ENCODE measurements around the gene RAP2A. TPM values are rescaled to one million over a fixed set of nuclear protein-coding genes. Genes with fewer than 3 reads are reported as not detected.

The RAP2A gene
- total RNA-seq, 2 experiments from 2014 or later: 19.8 to 21.5 TPM

DNA sequence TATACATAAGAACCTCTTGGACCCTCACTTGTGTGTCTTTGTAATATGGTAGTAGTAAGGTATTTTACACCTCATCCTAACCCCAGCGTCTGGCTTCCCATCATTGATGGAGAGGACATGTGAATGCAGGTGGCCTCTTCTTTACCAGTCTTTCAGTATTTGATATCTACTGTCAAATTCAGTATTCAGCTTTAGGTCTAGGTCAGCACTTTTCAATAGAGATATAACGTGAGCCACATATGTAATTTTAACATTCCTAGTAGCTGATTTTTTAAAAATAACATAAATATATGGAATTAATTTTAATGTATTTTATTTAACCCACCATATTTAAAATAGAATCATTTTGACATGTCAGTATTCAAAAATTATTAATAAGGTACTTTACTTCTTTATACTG lies 2.9 kb downstream of the RAP2A start:
- H3K4me3 Mint-ChIP-seq: no peak overlapping the region
- ATAC-seq (no peak), DNase-seq (no peak)
- H3K4me1 Mint-ChIP-seq (ENCODE audit: low read depth): peaks cover 22% of the 10 kb centered on the region
- H3K36me3 Mint-ChIP-seq (ENCODE audit: low read depth): peaks cover 2% of the 10 kb centered on the region
- intact Hi-C loops (cut with micrococcal nuclease): loop anchor here (10.0 kb wide), 2 partner anchors 212 to 538 kb away; partner anchors contain the start of gene MBNL2
- no peak overlapping the region for H3K27ac Mint-ChIP-seq
- TF ChIP-seq CTCF (IDR thresholded peaks at IDR 0.05): no peak
- ChIA-PET POLR2A (interaction anchor here (1.2 kb wide), 1 partner anchor 22 kb away, joined by 3 read pairs; no protein-coding TSS in a partner anchor), CTCF (interaction anchor here (0.8 kb wide), 1 partner anchor 11 kb away, joined by 3 read pairs; no protein-coding TSS in a partner anchor)
- no peaks in the 10 kb centered on the region for H3K27me3 Mint-ChIP-seq
- no peaks in the 10 kb centered on the region for H3K9me3 Mint-ChIP-seq

- ATAC-seq (no peak), DNase-seq (no peak)
- Mint-ChIP-seq H3K27me3 (no peaks in the 10 kb centered on the region), H3K4me1 (ENCODE audit: low read depth) (peaks cover 21% of the 10 kb centered on the region), H3K36me3 (ENCODE audit: low read depth) (peaks cover 2% of the 10 kb centered on the region), H3K9me3 (no peaks in the 10 kb centered on the region), H3K27ac (no peak overlapping the region), H3K4me3 (no peak overlapping the region)
- ChIA-PET POLR2A (no interaction called here), CTCF (no interaction called here)
- intact Hi-C loops (cut with micrococcal nuclease): loop anchor here (10.0 kb wide), 2 partner anchors 213 to 537 kb away; partner anchors contain the start of gene MBNL2
- no peak for TF ChIP-seq CTCF (IDR thresholded peaks at IDR 0.05)
Observed at GRCh38 chr13:97437729-97438128, 3.8 kb downstream of the RAP2A start.

DNA sequence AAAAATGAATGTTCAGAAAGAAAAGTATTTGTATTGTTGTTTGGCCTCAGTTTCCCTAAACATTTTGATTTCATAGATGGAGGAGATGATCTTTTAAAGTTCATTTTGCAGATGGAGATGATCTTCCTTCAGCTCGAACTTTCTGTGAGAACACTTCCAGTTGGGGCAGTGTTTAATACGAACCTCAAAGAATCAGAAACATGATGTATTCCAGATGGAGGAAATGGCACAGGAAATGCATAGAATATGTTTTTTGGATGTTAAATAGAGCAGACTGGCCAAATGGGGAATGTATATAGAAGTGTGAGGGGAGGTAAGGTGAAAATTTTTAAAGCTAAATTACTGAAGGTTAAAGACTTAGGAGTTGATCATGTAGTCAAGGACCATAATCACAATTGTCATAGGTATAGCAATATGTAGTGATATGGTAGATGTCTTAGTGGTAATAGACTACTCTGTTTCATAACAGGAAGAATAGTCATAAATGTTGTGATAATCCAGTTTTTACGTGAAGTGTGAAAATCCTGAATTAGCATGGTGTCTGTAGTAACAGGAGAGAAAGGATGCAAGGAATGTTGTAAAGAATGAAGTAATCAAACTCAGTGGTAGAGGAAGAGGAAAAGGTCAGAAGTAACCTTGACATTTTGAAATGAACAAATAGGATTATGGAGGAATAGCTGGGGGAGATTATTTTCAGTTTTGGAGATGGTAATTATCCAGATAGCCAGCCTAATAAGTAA lies 5.1 kb downstream of the RAP2A start:
- Mint-ChIP-seq H3K36me3 (ENCODE audit: low read depth) (peaks cover 2% of the 10 kb centered on the region), H3K27me3 (no peaks in the 10 kb centered on the region), H3K4me1 (ENCODE audit: low read depth) (peaks cover 21% of the 10 kb centered on the region), H3K27ac (no peak overlapping the region), H3K4me3 (no peak overlapping the region), H3K9me3 (no peaks in the 10 kb centered on the region)
- DNase-seq (no peak), ATAC-seq (no peak)
- no peak for TF ChIP-seq CTCF (IDR thresholded peaks at IDR 0.05)
- ChIA-PET POLR2A (interaction anchor here (0.7 kb wide), 1 partner anchor 84 kb away, joined by 3 read pairs; no protein-coding TSS in a partner anchor), CTCF (interaction anchor here (1.2 to 1.7 kb wide), 2 partner anchors 9 to 63 kb away, joined by 3 read pairs; no protein-coding TSS in a partner anchor)
- intact Hi-C loops (cut with micrococcal nuclease): loop anchor here (10.0 kb wide), 2 partner anchors 214 to 536 kb away; partner anchors contain the start of gene MBNL2

DNA sequence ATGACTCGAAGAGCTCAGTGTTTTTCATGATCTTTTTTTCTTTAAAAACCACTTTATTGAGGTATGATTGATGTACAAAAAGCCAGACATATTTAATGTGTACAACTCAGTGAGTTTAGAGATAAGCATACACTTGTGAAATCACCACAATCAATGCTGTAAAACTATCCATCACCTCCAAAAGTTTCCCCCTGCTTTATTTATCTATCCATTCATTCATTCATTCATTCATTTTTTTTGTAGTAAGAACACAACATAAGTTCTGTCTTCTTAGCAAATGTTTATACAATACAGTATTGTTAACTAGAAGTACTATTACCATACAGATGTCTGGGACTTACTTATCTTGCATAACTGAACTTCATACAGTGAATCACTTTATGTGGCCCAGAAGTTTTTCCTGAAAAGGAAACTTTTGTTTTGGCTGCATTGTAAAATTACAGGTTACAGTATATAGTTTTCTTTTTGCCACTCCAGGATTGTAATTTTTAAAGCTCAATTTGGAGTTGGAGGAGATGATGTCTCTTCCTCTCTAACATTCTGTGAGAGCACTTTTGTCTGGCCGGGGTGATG lies 6.7 kb downstream of the RAP2A start:
- DNase-seq: no peak
- CTCF ChIA-PET: interaction anchor here (1.7 kb wide), 1 partner anchor 65 kb away, joined by 3 read pairs; no protein-coding TSS in a partner anchor
- Mint-ChIP-seq H3K27me3 (no peaks in the 10 kb centered on the region), H3K9me3 (no peaks in the 10 kb centered on the region), H3K36me3 (ENCODE audit: low read depth) (peaks cover 5% of the 10 kb centered on the region), H3K27ac (no peak overlapping the region), H3K4me3 (no peak overlapping the region), H3K4me1 (ENCODE audit: low read depth) (peaks cover 17% of the 10 kb centered on the region)
- no peak for TF ChIP-seq CTCF (IDR thresholded peaks at IDR 0.05)
- POLR2A ChIA-PET: interaction anchor here (0.6 to 1.5 kb wide), 2 partner anchors 19 to 1823 kb away, joined by 3 to 4 read pairs; no protein-coding TSS in a partner anchor
- intact Hi-C loops (cut with micrococcal nuclease): no loop called here
- ATAC-seq: no peak

- CTCF ChIA-PET: no interaction called here
- DNase-seq (no peak), ATAC-seq (no peak)
- Mint-ChIP-seq H3K9me3 (no peaks in the 10 kb centered on the region), H3K4me3 (no peak overlapping the region), H3K4me1 (ENCODE audit: low read depth) (peaks cover 11% of the 10 kb centered on the region), H3K36me3 (ENCODE audit: low read depth) (peaks cover 7% of the 10 kb centered on the region), H3K27me3 (no peaks in the 10 kb centered on the region), H3K27ac (no peak overlapping the region)
- POLR2A ChIA-PET: interaction anchor here (0.6 to 1.5 kb wide), 2 partner anchors 18 to 1824 kb away, joined by 3 to 4 read pairs; no protein-coding TSS in a partner anchor
- no peak for TF ChIP-seq CTCF (IDR thresholded peaks at IDR 0.05)
- intact Hi-C loops (cut with micrococcal nuclease): no loop called here
Observed at GRCh38 chr13:97441368-97441767, 7.4 kb downstream of the RAP2A start.

Measured in activated CD8-positive, alpha-beta T cell treated with anti-CD3 and anti-CD28 coated beads for 36 hours (primary cell).